DND-41 (cell line): ENCODE results near the gene LRFN2.

Experiments used
- EZH2 ChIP-seq: IDR thresholded peaks from 3 replicates; pipeline ENCODE4 v1.6.1; 2012; ENCODE audit warnings: borderline replicate concordance, low read depth, mild to moderate bottlenecking, moderate library complexity, low read length, inconsistent platforms; ENCODE audit not compliant: severe bottlenecking
- TF ChIP-seq, protein P1 (sequence below): IDR thresholded peaks from 2 replicates; pipeline ENCODE4 v1.5.1; 2012; ENCODE audit warnings: borderline replicate concordance, low read length, moderate library complexity, mild to moderate bottlenecking; ENCODE audit not compliant: poor library complexity, severe bottlenecking; ENCODE audit errors: extremely low read depth

DNA sequence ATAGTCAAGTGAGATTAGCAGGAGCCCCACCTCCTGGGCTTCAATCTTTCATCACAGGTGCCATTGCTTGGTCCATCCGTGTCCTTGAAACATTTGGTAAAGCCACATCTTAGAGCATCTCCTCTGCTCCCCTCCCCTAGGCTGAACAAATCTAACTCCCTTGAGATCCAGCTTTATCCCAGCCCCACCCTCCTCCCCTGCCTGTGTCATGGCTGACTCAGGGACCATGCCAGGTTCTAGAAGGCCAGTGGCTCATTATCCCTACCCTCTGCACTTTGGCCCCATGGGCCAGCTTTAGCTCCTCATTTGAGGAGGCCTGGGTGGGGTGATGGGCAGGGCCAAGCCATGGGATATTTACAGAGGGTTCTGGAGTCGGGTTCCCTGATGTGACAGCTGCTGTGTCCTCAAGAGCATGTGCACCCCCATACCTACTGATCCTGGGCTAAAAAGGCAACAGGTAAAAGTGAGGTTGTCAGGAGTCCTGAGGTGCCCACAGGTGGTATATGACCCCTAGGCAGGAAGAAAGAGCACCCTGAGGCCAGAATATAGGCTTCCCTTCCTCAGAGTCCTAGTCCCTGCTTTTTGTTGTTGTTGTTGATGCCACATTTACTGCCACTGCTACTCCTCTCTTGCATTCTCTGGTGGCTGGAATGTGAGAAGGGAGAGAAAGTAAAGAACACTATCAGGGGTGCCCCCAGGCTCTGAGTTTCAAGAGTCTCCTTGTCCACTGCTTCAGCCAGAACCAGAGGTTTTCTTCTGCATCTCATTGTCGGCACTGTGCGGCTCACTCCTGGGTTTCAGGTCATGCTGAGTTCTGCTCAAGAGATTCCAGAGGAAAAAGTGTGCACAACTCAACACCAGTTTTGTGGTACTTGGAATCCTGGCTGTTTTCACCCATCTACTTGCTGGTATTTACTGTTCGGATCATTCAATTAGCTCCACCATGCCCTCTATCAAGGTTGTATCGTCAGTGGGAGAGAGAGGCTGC, 228.4 kb downstream of the LRFN2 start:
- TF ChIP-seq, protein P1, sequence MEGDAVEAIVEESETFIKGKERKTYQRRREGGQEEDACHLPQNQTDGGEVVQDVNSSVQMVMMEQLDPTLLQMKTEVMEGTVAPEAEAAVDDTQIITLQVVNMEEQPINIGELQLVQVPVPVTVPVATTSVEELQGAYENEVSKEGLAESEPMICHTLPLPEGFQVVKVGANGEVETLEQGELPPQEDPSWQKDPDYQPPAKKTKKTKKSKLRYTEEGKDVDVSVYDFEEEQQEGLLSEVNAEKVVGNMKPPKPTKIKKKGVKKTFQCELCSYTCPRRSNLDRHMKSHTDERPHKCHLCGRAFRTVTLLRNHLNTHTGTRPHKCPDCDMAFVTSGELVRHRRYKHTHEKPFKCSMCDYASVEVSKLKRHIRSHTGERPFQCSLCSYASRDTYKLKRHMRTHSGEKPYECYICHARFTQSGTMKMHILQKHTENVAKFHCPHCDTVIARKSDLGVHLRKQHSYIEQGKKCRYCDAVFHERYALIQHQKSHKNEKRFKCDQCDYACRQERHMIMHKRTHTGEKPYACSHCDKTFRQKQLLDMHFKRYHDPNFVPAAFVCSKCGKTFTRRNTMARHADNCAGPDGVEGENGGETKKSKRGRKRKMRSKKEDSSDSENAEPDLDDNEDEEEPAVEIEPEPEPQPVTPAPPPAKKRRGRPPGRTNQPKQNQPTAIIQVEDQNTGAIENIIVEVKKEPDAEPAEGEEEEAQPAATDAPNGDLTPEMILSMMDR, result no peak
- TF ChIP-seq EZH2, result no peak
